ENCODE data around the gene ANG. TPM values are rescaled to one million over a fixed set of nuclear protein-coding genes. Genes with fewer than 3 reads are reported as not detected.

ANG gene
- total RNA-seq, 2 experiments from 2014 or later, result 0.27 to 0.92 TPM

GRCh38 chr14:20680363-20680762 is 8.2 kb upstream of the ANG start:
- Histone ChIP-seq H3K27ac (ENCODE audit: low read depth in 1 of 2, low read length in 2 of 2) (peak overlapping the region in 1 of 2 donors; percentile 95), H3K4me1 (ENCODE audit: insufficient read depth, low read length) (peaks cover 53% of the 10 kb centered on the region), H3K4me3 (ENCODE audit: low read length) (peak overlapping the region; percentile 79), H3K36me3 (ENCODE audit: insufficient read depth, low read length) (no peaks in the 10 kb centered on the region), H3K27me3 (ENCODE audit: control insufficient read depth in 1 of 2, insufficient read depth in 2 of 2, low read length in 2 of 2) (no peaks in the 10 kb centered on the region), H3K9me3 (ENCODE audit: control insufficient read depth in 1 of 2, insufficient read depth in 1 of 2, low read length in 2 of 2) (no peaks in the 10 kb centered on the region)
- ATAC-seq (ENCODE audit: poor library complexity) (no peak), DNase-seq (no peak)
- ChIA-PET CTCF (interaction anchor here (1.4 to 4.1 kb wide), 4 partner anchors 11 to 290 kb away, joined by 3 to 27 read pairs (median 10); no protein-coding TSS in a partner anchor), POLR2A (interaction anchor here (1.3 to 5.1 kb wide), 10 partner anchors 11 to 205 kb away, joined by 3 to 65 read pairs (median 16); no protein-coding TSS in a partner anchor)
- H3K4me1 Mint-ChIP-seq (ENCODE audit: low read depth), result peaks cover 5% of the 10 kb centered on the region
- TF ChIP-seq CTCF (IDR thresholded peaks at IDR 0.05), result no peak
- H3K9me3 Mint-ChIP-seq, result no peaks in the 10 kb centered on the region
- H3K27ac Mint-ChIP-seq, result no peak overlapping the region
- no peak overlapping the region for H3K4me3 Mint-ChIP-seq
- H3K27me3 Mint-ChIP-seq, result peaks cover 7% of the 10 kb centered on the region
- intact Hi-C loops (cut with DNase I, micrococcal nuclease), result loop anchor here (5.0 kb wide), 3 partner anchors 48 to 338 kb away; partner anchors contain the start of genes OSGEP (in 1 of the 2) and PARP2 (in 1 of the 2)
- peaks cover 4% of the 10 kb centered on the region for H3K36me3 Mint-ChIP-seq (ENCODE audit: low read depth)

- intact Hi-C loops (cut with DNase I, micrococcal nuclease), result loop anchor here (1.0 to 5.0 kb wide), 5 partner anchors 18 to 406 kb away; partner anchors contain the start of genes OSGEP (in 1 of the 2) and PARP2 (in 1 of the 2)
- Mint-ChIP-seq H3K27me3 (peaks cover 7% of the 10 kb centered on the region), H3K4me3 (no peak overlapping the region), H3K27ac (no peak overlapping the region), H3K4me1 (ENCODE audit: low read depth) (peaks cover 5% of the 10 kb centered on the region), H3K36me3 (ENCODE audit: low read depth) (peaks cover 4% of the 10 kb centered on the region), H3K9me3 (no peaks in the 10 kb centered on the region)
- peaks cover 53% of the 10 kb centered on the region for H3K4me1 ChIP-seq (ENCODE audit: insufficient read depth, low read length)
- H3K27me3 ChIP-seq (ENCODE audit: control insufficient read depth in 1 of 2, insufficient read depth in 2 of 2, low read length in 2 of 2), result no peaks in the 10 kb centered on the region
- DNase-seq, result peak in 5 of 14 experiments; percentile 28 to 65 (median 41)
- H3K9me3 ChIP-seq (ENCODE audit: control insufficient read depth in 1 of 2, insufficient read depth in 1 of 2, low read length in 2 of 2), result no peaks in the 10 kb centered on the region
- H3K4me3 ChIP-seq (ENCODE audit: low read length), result peak overlapping the region; percentile 79
- ATAC-seq (ENCODE audit: poor library complexity), result peak; percentile 28
- H3K27ac ChIP-seq (ENCODE audit: low read depth in 1 of 2, low read length in 2 of 2), result peak overlapping the region; percentile 94 to 95
- ChIA-PET CTCF (interaction anchor here (0.9 to 4.1 kb wide), 8 partner anchors 10 to 375 kb away, joined by 3 to 27 read pairs (median 4); partner anchors contain the start of gene TTC5), POLR2A (interaction anchor here (0.6 to 5.1 kb wide), 24 partner anchors 10 to 353 kb away, joined by 3 to 85 read pairs (median 8); partner anchors contain the start of genes APEX1, CCNB1IP1, OSGEP and PARP2)
- no peaks in the 10 kb centered on the region for H3K36me3 ChIP-seq (ENCODE audit: insufficient read depth, low read length)
- TF ChIP-seq CTCF (IDR thresholded peaks at IDR 0.05), result no peak
Observed at GRCh38 chr14:20680843-20681347, 7.7 kb upstream of the ANG start.

GRCh38 chr14:20681348-20682126 is 7.0 kb upstream of the ANG start:
- H3K9me3 Mint-ChIP-seq, result no peaks in the 10 kb centered on the region
- ChIA-PET CTCF (interaction anchor here (0.6 to 4.1 kb wide), 14 partner anchors 10 to 376 kb away, joined by 3 to 27 read pairs (median 4); partner anchors contain the start of gene TTC5), POLR2A (interaction anchor here (0.6 to 5.1 kb wide), 31 partner anchors 9 to 375 kb away, joined by 3 to 85 read pairs (median 4); partner anchors contain the start of genes APEX1, CCNB1IP1, OSGEP and PARP2)
- ATAC-seq (ENCODE audit: poor library complexity), result peak; percentile 27
- no peak overlapping the region for H3K4me3 Mint-ChIP-seq
- no peak overlapping the region for H3K27ac Mint-ChIP-seq
- H3K27ac ChIP-seq (ENCODE audit: low read depth in 1 of 2, low read length in 2 of 2), result peak overlapping the region; percentile 94 to 95
- H3K9me3 ChIP-seq (ENCODE audit: control insufficient read depth in 1 of 2, insufficient read depth in 1 of 2, low read length in 2 of 2), result no peaks in the 10 kb centered on the region
- H3K36me3 ChIP-seq (ENCODE audit: insufficient read depth, low read length), result no peaks in the 10 kb centered on the region
- H3K27me3 ChIP-seq (ENCODE audit: control insufficient read depth in 1 of 2, insufficient read depth in 2 of 2, low read length in 2 of 2), result no peaks in the 10 kb centered on the region
- peaks cover 4% of the 10 kb centered on the region for H3K36me3 Mint-ChIP-seq (ENCODE audit: low read depth)
- peaks cover 7% of the 10 kb centered on the region for H3K27me3 Mint-ChIP-seq
- intact Hi-C loops (cut with DNase I, micrococcal nuclease), result loop anchor here (1.0 to 5.0 kb wide), 7 partner anchors 18 to 406 kb away; partner anchors contain the start of genes OSGEP (in 2 of the 2), PARP2 (in 2 of the 2) and APEX1 (in 1 of the 2)
- H3K4me1 ChIP-seq (ENCODE audit: insufficient read depth, low read length), result peaks cover 53% of the 10 kb centered on the region
- peaks cover 5% of the 10 kb centered on the region for H3K4me1 Mint-ChIP-seq (ENCODE audit: low read depth)
- DNase-seq, result peak; percentile 75 to 93 (median 84)
- peak overlapping the region; percentile 79 for H3K4me3 ChIP-seq (ENCODE audit: low read length)
- no peak for TF ChIP-seq CTCF (IDR thresholded peaks at IDR 0.05)

Measured in CD4-positive, alpha-beta T cell (primary cell).